IMR-90 (cell line): ENCODE data around the gene CRISPLD2. TPM values are rescaled to one million over a fixed set of nuclear protein-coding genes. Genes with fewer than 3 reads are reported as not detected.
"Not testable (repeated sequence)": the region's sequence is repeated elsewhere in the genome, so short reads cannot be mapped to it uniquely, and the experiment has no call there.

Source experiments
- ATAC-seq: fragments of 200-7000 bp; cut with Tn5 transposase; 2 replicates; pipeline ENCODE4 v1.9.1; 2020; ENCODE audit warnings: low read depth, mild to moderate bottlenecking, moderate library complexity
- BruUV-seq: library from RNA; stranded (reverse); fragments of 400-500 nt; replicated peaks from 2 replicates; lab custom pipeline; 2021; lab: Mats Ljungman, UMichigan
- CTCF ChIA-PET: fragments of 300-600 bp; formaldehyde crosslinking; extraction: SDS; loops from one replicate; lab custom pipeline; 2021; ENCODE audit warnings: antibody characterized with exemption; lab: Yijun Ruan, JAX
- POLR2A ChIA-PET: fragments of 300-600 bp; sonication (Branson Sonifier 250); formaldehyde crosslinking; loops from one replicate; lab custom pipeline; 2022; ENCODE audit warnings: antibody characterized with exemption; ENCODE audit not compliant: unreplicated experiment; lab: Charles Lee
- DNase-seq: peaks from one replicate; pipeline ENCODE4 v3.0.0; 2013
- H2AFZ ChIP-seq: replicated peaks from 2 replicates; pipeline ENCODE3; 2013; ENCODE audit warnings: low read length, mild to moderate bottlenecking; ENCODE audit not compliant: poor library complexity
- H2AK5ac ChIP-seq: 2 replicates; pipeline ENCODE4 v1.6.1; 2013; ENCODE audit warnings: low read depth, low read length, inconsistent platforms
- H2AK9ac ChIP-seq: replicated peaks from 2 replicates; pipeline ENCODE3; 2013; ENCODE audit warnings: mild to moderate bottlenecking, low read depth, low read length, moderate library complexity; ENCODE audit not compliant: poor library complexity
- H2BK120ac ChIP-seq: 2 replicates; pipeline ENCODE4 v1.6.1; 2013; ENCODE audit warnings: low read depth, low read length, inconsistent platforms
- H2BK15ac ChIP-seq: 3 replicates; pipeline ENCODE4 v1.6.1; 2013; ENCODE audit warnings: low read depth, low read length, inconsistent platforms
- H2BK20ac ChIP-seq: 2 replicates; pipeline ENCODE4 v1.6.1; 2013; ENCODE audit warnings: low read depth, mild to moderate bottlenecking, inconsistent platforms, low read length, moderate library complexity
- H2BK5ac ChIP-seq: 2 replicates; pipeline ENCODE4 v1.6.1; 2013; ENCODE audit warnings: mild to moderate bottlenecking, low read depth, low read length, inconsistent platforms; ENCODE audit not compliant: poor library complexity, severe bottlenecking
- H3K14ac ChIP-seq: replicated peaks from 2 replicates; pipeline ENCODE4 v1.6.1; 2013; ENCODE audit warnings: low read depth, low read length, inconsistent platforms
- H3K18ac ChIP-seq: 2 replicates; pipeline ENCODE4 v1.6.1; 2013; ENCODE audit warnings: low read depth, low read length, control low read depth
- H3K23ac ChIP-seq: 2 replicates; pipeline ENCODE4 v1.6.1; 2013; ENCODE audit warnings: low read depth, low read length, inconsistent platforms
- H3K27ac ChIP-seq: 2 replicates; pipeline ENCODE4 v1.5.1; 2013; ENCODE audit warnings: mild to moderate bottlenecking, control low read depth, low read length; ENCODE audit not compliant: insufficient read depth
- H3K27me3 ChIP-seq: 2 replicates; pipeline ENCODE4 v1.6.1; 2013; ENCODE audit warnings: low read length; ENCODE audit not compliant: control insufficient read depth, insufficient read depth
- H3K36me3 ChIP-seq: 2 replicates; pipeline ENCODE4 v1.6.1; 2013; ENCODE audit warnings: low read length, mixed read lengths; ENCODE audit not compliant: control insufficient read depth, insufficient read depth
- H3K4ac ChIP-seq: 2 replicates; pipeline ENCODE4 v1.6.1; 2013; ENCODE audit warnings: low read depth, low read length, inconsistent platforms
- H3K4me1 ChIP-seq: 2 replicates; pipeline ENCODE4 v1.6.1; 2013; ENCODE audit warnings: low read length, mixed read lengths; ENCODE audit not compliant: control insufficient read depth, insufficient read depth
- H3K4me2 ChIP-seq: 2 replicates; pipeline ENCODE4 v1.6.1; 2013; ENCODE audit warnings: low read depth, mild to moderate bottlenecking, control low read depth, low read length, moderate library complexity
- H3K4me3 ChIP-seq: 2 replicates; pipeline ENCODE4 v1.5.1; 2013; ENCODE audit warnings: low read depth, mild to moderate bottlenecking, control low read depth, low read length, moderate library complexity; ENCODE audit not compliant: insufficient read depth
- H3K56ac ChIP-seq: 2 replicates; pipeline ENCODE4 v1.6.1; 2013; ENCODE audit warnings: low read length, inconsistent platforms; ENCODE audit not compliant: insufficient read depth; ENCODE audit errors: extremely low read depth
- H3K79me1 ChIP-seq, 2 experiments: 2 replicates each; pipeline ENCODE4 v1.6.1; 2013; ENCODE audit warnings: low read length in 2 of 2, inconsistent platforms in 1 of 2, low read depth in 1 of 2
- H3K9ac ChIP-seq: 2 replicates; pipeline ENCODE4 v1.6.1; 2013; ENCODE audit warnings: low read depth, low read length, control low read depth
- H3K9me1 ChIP-seq: 2 replicates; pipeline ENCODE4 v1.6.1; 2013; ENCODE audit warnings: low read length, inconsistent platforms; ENCODE audit not compliant: insufficient read depth
- H3K9me3 ChIP-seq: 2 replicates; pipeline ENCODE4 v1.6.1; 2013; ENCODE audit warnings: low read length; ENCODE audit not compliant: control insufficient read depth, insufficient read depth
- H4K20me1 ChIP-seq: 2 replicates; pipeline ENCODE4 v1.6.1; 2013; ENCODE audit warnings: low read length, inconsistent platforms; ENCODE audit not compliant: insufficient read depth
- H4K5ac ChIP-seq: 2 replicates; pipeline ENCODE4 v1.6.1; 2013; ENCODE audit warnings: mild to moderate bottlenecking, low read depth, low read length, control low read depth
- H4K8ac ChIP-seq, 2 experiments: 2 replicates each; pipeline ENCODE4 v1.6.1; 2013; ENCODE audit warnings: low read depth in 2 of 2, low read length in 2 of 2, control low read depth in 1 of 2, inconsistent platforms in 1 of 2
- H4K91ac ChIP-seq: 2 replicates; pipeline ENCODE4 v1.6.1; 2013; ENCODE audit warnings: low read depth, low read length, inconsistent platforms; ENCODE audit not compliant: insufficient read depth
- whole genome bisulfite sequencing, 2 experiments: methylation state at CpG; one replicate each; pipeline versions ENCODE4 v1.1.5 to v1.1.7; 2013; ENCODE audit warnings: missing lambda C conversion rate in 2 of 2; ENCODE audit not compliant: insufficient read length in 1 of 2; ENCODE audit errors: extremely low coverage in 2 of 2; 5-methylcytosine and 5-hydroxymethylcytosine counted together
- dilution Hi-C: fragments of 300-500 bp; cut with HindIII; formaldehyde crosslinking; loops from one replicate; pipeline ENCODE4 v1.14.3; 2018; ENCODE audit warnings: low sequenced_read_pairs; ENCODE audit not compliant: unreplicated experiment
- in situ Hi-C: fragments of 300-500 bp; cut with MboI; formaldehyde crosslinking; loops from 3 replicates; pipeline ENCODE4 v1.14.3; 2019; ENCODE audit warnings: low sequenced_read_pairs, inconsistent platforms, mixed read lengths
- intact Hi-C: fragments of 100-400 bp; cut with micrococcal nuclease; formaldehyde crosslinking; loops from 2 replicates; pipeline ENCODE4 v1.10.0; 2022
- polyA plus RNA-seq, 3 experiments: library from polyadenylated mRNA; depleted of rRNA; stranded (reverse); fragments of >200 nt; gene quantifications; 2 replicates each; pipeline ENCODE4 v1.2.3, GENCODE V29; 2012; ENCODE audit warnings: low replicate concordance in 1 of 3
- total RNA-seq: library from RNA; depleted of rRNA; stranded (reverse); fragments of >200 nt; gene quantifications from 2 replicates; pipeline ENCODE4 v1.2.3, GENCODE V29; 2012

The CRISPLD2 gene
- total and polyA plus RNA-seq, 2 of the 4 experiments (the other 2 are of a cell fraction), result 23.1 to 37.5 TPM

DNA sequence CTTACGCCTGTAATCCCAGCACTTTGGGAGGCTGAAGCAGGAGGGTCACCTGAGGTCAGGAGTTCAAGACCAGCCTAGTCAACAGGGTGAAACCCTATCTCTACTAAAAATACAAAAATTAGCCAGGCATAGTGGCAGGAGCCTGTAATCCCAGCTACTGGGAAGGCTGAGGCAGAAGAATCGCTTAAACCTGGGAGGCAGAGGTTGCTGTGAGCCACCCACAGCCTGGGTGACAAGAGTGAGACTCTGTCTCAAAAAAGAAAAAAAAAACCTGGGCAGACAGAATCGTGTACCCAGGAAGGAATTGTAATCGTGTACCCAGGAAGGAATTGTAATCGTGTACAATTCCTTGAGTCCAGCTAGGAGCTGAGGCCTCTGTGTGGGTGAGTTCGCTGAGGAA lies 118.8 kb downstream of the CRISPLD2 start:
- H2BK120ac ChIP-seq, POLR2A ChIA-PET, H4K8ac ChIP-seq, H3K4me2 ChIP-seq, H2BK20ac ChIP-seq, H3K9me3 ChIP-seq, H2AK5ac ChIP-seq, H2BK15ac ChIP-seq, H3K27ac ChIP-seq, H4K20me1 ChIP-seq, H2AK9ac ChIP-seq, H3K36me3 ChIP-seq, dilution Hi-C loops, H3K23ac ChIP-seq, H3K9ac ChIP-seq, DNase-seq, ATAC-seq, H3K18ac ChIP-seq, H3K9me1 ChIP-seq, H4K5ac ChIP-seq, H2AFZ ChIP-seq, H3K79me1 ChIP-seq, intact Hi-C loops, BruUV-seq, H2BK5ac ChIP-seq, H3K4ac ChIP-seq, H3K4me1 ChIP-seq, H3K14ac ChIP-seq, H3K27me3 ChIP-seq, H4K91ac ChIP-seq, H3K56ac ChIP-seq, H3K4me3 ChIP-seq, in situ Hi-C loops: not testable (repeated sequence)
- CTCF ChIA-PET, result interaction anchor here (0.6 kb wide), 1 partner anchor 79 kb away, joined by 4 read pairs; no protein-coding TSS in a partner anchor
- no CpG with 5 or more reads among the region's 6 CpGs for WGBS, 2 experiments
